ENCODE results near the gene DDX21. TPM values are rescaled to one million over a fixed set of nuclear protein-coding genes. Genes with fewer than 3 reads are reported as not detected.

DDX21 gene
- total and polyA plus RNA-seq, 2 donors (not counting 3 experiments of a cell fraction or from before 2014, with no cell fraction given) = 33.4 to 98.1 TPM

DNA sequence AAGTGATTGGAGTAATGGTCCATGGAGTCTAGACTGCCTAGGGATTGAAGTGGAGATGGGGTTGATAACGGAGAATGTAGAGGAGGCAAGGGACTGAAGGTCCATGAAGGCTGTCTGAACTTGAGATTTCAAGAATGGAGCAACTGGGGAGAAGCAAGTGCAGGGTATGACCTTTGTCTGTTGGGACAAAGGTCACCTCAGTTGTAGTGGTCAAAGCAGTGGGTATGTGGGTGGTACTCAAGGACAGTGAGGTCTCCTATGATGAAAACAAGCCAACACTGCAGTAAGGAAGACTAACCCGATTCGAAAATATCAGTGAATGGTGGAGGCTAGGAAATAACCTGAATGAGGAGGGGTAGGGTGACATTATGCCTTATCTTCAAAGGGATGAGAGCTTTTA lies 5.4 kb upstream of the DDX21 start:
- H3K4me2 ChIP-seq (ENCODE audit: insufficient read depth, low read length) = no peak overlapping the region
- peaks cover 10 to 12% of the 10 kb centered on the region in 2 experiments for H3K36me3 ChIP-seq (ENCODE audit: control insufficient read depth in 2 of 2, extremely low read depth in 1 of 2, insufficient read depth in 2 of 2, low read length in 2 of 2)
- dilution Hi-C loops (cut with MboI; ENCODE audit: extremely low pct_ligation_motif_present, low sequenced_read_pairs) = no loop called here
- H3K9ac ChIP-seq (replicated peaks; ENCODE audit: extremely low read depth, insufficient read depth, low read length) = no peak overlapping the region
- H3K4me3 ChIP-seq (replicated peaks in 1 of 3; ENCODE audit: insufficient read depth in 1 of 3, low read depth in 1 of 3, low read length in 3 of 3) = no peak overlapping the region
- BruUV-seq (replicated peaks) = no TSS peak
- no peak overlapping the region for H2AFZ ChIP-seq (ENCODE audit: low read depth, low read length)
- CTCF ChIA-PET = no interaction called here
- TF ChIP-seq POLR2AphosphoS5 (IDR thresholded peaks at IDR 0.05; ENCODE audit: insufficient read depth, low read depth, low read length) = no peak
- no peak for TF ChIP-seq EZH2 (IDR thresholded peaks at IDR 0.05; ENCODE audit: borderline replicate concordance, low read depth, low read length, severe bottlenecking)
- TF ChIP-seq MAX (IDR thresholded peaks at IDR 0.05; ENCODE audit: insufficient read depth, insufficient read length) = no peak
- no peak for TF ChIP-seq POLR2A (IDR thresholded peaks at IDR 0.05; ENCODE audit: low read depth, low read length)
- no peak for TF ChIP-seq MYC (IDR thresholded peaks at IDR 0.05; ENCODE audit: low read depth, low read length)
- TF ChIP-seq GATA2 (IDR thresholded peaks at IDR 0.05; ENCODE audit: insufficient read depth, insufficient read length, low read depth, low read length) = no peak
- no peak for TF ChIP-seq JUN (IDR thresholded peaks at IDR 0.05; ENCODE audit: borderline replicate concordance, insufficient read depth, insufficient read length, low read depth)
- no peak for TF ChIP-seq FOS (IDR thresholded peaks at IDR 0.05; ENCODE audit: borderline replicate concordance, insufficient read depth, low read length)
- TF ChIP-seq CTCF (IDR thresholded peaks at IDR 0.05; ENCODE audit: extremely low read depth in 1 of 2, insufficient read depth in 1 of 2, low read depth in 1 of 2, low read length in 2 of 2) = no peak
- H3K27me3 ChIP-seq (ENCODE audit: control insufficient read depth in 2 of 2, insufficient read depth in 2 of 2, low read length in 2 of 2) = no peaks in the 10 kb centered on the region
- H3K27ac ChIP-seq (ENCODE audit: insufficient read depth, low read depth, low read length) = no peak overlapping the region
- POLR2A ChIA-PET = no interaction called here
- H3K9me1 ChIP-seq (replicated peaks; ENCODE audit: control insufficient read depth, extremely low read depth, insufficient read depth, low read length) = no peaks in the 10 kb centered on the region
- H4K20me1 ChIP-seq (replicated peaks; ENCODE audit: control insufficient read depth, extremely low read depth, insufficient read depth, low read length) = no peaks in the 10 kb centered on the region
- H3K4me1 ChIP-seq (ENCODE audit: control insufficient read depth, extremely low read depth, insufficient read depth, low read length) = peaks cover 6% of the 10 kb centered on the region
- H3K79me2 ChIP-seq (ENCODE audit: control insufficient read depth, insufficient read depth, low read length) = no peaks in the 10 kb centered on the region
- DNase-seq (ENCODE audit: low read depth, low spot score) = no peak
- no peaks in the 10 kb centered on the region for H3K9me3 ChIP-seq (replicated peaks; ENCODE audit: control insufficient read depth, insufficient read depth, low read length)
- no peak for FAIRE-seq
- intact Hi-C loops (cut with micrococcal nuclease) = no loop called here

Data from endothelial cell of umbilical vein (primary cell).